Cardiac muscle cell (in vitro differentiated cells and primary cell): Measurements from ENCODE around the gene HBA1. TPM values are rescaled to one million over a fixed set of nuclear protein-coding genes. Genes with fewer than 3 reads are reported as not detected.
"Not testable (repeated sequence)": the region's sequence is repeated elsewhere in the genome, so short reads cannot be mapped to it uniquely, and the experiment has no call there.

Experiments
- DNase-seq, 2 donors: peaks; one replicate each; pipeline versions ENCODE4 v3.0.0 to v3.0.0-alpha.2; 2010 to 2017; ENCODE audit warnings: low read depth in 1 of 2, low spot score in 1 of 2
- H3K27ac ChIP-seq: fragments of 200-600 bp; sonication (generic); 2 replicates; pipeline ENCODE4 v1.5.1; 2016
- H3K27me3 ChIP-seq: fragments of 200-600 bp; sonication (generic); 2 replicates; pipeline ENCODE4 v1.6.0; 2016; ENCODE audit warnings: control low read depth
- H3K36me3 ChIP-seq: fragments of 200-600 bp; sonication (generic); 2 replicates; pipeline ENCODE4 v1.5.1; 2016; ENCODE audit warnings: control low read depth
- H3K4me1 ChIP-seq: fragments of 200-600 bp; sonication (generic); 2 replicates; pipeline ENCODE4 v1.8.1; 2017; ENCODE audit warnings: low read depth, mild to moderate bottlenecking, mixed run types
- H3K4me3 ChIP-seq: fragments of 200-600 bp; sonication (generic); 2 replicates; pipeline ENCODE4 v1.5.1; 2016; ENCODE audit warnings: mild to moderate bottlenecking
- H3K9me3 ChIP-seq: fragments of 200-600 bp; sonication (generic); 2 replicates; pipeline ENCODE4 v1.5.1; 2017; ENCODE audit warnings: low read depth, mild to moderate bottlenecking, control low read depth
- polyA plus RNA-seq: library from polyadenylated mRNA; unstranded; fragments of >200 nt; fragmentation: Nextera tagmentation; extraction: Ambion mirVana; gene quantifications from 2 replicates; pipeline ENCODE4 v1.2.1, GENCODE V29; 2016
- total RNA-seq: library from RNA; depleted of rRNA; stranded (reverse); fragments of >200 nt; gene quantifications from 2 replicates; pipeline ENCODE4 v1.2.3, GENCODE V29; 2016
- TF ChIP-seq, protein P1 (sequence below): IDR thresholded peaks from 2 replicates; pipeline ENCODE4 v1.5.1; 2012; ENCODE audit warnings: low read depth, mild to moderate bottlenecking, low read length

Gene HBA1
- total and polyA plus RNA-seq, 2 experiments from 2014 or later: 1.8 TPM; not detected in 1

DNA sequence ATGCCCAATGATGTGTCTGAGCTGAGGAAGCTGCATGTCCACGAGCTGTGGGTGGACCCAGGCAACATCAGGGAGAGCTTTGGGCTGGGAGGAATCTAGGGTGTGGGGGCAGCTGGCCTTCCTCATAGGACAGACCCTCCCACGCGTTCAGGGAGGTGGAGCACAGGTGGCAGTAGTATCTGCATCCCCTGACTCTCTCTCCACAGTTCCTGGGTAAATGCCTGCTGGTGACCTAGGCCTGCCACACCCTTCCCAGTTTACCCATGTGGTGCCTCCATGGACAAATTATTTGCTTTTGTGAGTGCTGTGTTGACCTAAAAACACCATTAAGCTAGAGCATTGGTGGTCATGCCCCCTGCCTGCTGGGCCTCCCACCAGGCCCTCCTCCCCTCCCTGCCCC, 7.5 kb upstream of the HBA1 start:
- no peak for DNase-seq
- no peaks in the 10 kb centered on the region for H3K9me3 ChIP-seq
- H3K4me1 ChIP-seq: peaks cover 12% of the 10 kb centered on the region
- TF ChIP-seq, protein P1, sequence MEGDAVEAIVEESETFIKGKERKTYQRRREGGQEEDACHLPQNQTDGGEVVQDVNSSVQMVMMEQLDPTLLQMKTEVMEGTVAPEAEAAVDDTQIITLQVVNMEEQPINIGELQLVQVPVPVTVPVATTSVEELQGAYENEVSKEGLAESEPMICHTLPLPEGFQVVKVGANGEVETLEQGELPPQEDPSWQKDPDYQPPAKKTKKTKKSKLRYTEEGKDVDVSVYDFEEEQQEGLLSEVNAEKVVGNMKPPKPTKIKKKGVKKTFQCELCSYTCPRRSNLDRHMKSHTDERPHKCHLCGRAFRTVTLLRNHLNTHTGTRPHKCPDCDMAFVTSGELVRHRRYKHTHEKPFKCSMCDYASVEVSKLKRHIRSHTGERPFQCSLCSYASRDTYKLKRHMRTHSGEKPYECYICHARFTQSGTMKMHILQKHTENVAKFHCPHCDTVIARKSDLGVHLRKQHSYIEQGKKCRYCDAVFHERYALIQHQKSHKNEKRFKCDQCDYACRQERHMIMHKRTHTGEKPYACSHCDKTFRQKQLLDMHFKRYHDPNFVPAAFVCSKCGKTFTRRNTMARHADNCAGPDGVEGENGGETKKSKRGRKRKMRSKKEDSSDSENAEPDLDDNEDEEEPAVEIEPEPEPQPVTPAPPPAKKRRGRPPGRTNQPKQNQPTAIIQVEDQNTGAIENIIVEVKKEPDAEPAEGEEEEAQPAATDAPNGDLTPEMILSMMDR: no peak
- no peak overlapping the region for H3K27ac ChIP-seq
- H3K27me3 ChIP-seq: peaks cover 78% of the 10 kb centered on the region
- H3K36me3 ChIP-seq: no peaks in the 10 kb centered on the region
- H3K4me3 ChIP-seq: no peak overlapping the region

DNA sequence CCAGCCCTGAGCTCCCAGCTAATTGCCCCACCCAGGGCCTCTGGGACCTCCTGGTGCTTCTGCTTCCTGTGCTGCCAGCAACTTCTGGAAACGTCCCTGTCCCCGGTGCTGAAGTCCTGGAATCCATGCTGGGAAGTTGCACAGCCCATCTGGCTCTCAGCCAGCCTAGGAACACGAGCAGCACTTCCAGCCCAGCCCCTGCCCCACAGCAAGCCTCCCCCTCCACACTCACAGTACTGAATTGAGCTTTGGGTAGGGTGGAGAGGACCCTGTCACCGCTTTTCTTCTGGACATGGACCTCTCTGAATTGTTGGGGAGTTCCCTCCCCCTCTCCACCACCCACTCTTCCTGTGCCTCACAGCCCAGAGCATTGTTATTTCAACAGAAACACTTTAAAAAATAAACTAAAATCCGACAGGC, 6.4 kb upstream of the HBA1 start:
- Histone ChIP-seq H3K4me1 (peaks cover 12% of the 10 kb centered on the region), H3K27me3 (peaks cover 85% of the 10 kb centered on the region)
- not testable (repeated sequence) for H3K36me3 ChIP-seq, H3K4me3 ChIP-seq, H3K9me3 ChIP-seq, H3K27ac ChIP-seq
- peak; percentile 29 to 52 for DNase-seq

DNA sequence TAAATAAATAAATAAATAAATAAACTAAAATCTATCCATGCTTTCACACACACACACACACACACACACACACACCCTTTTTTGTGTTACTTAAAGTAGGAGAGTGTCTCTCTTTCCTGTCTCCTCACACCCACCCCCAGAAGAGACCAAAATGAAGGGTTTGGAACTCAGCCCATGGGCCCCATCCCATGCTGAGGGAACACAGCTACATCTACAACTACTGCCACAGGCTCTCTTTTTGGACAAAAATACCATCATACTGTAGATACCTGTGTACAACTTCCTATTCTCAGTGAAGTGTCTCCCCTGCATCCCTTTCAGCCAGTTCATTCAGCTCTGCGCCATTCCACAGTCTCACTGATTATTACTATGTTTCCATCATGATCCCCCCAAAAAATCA, 5.7 kb upstream of the HBA1 start:
- Histone ChIP-seq H3K4me1 (peaks cover 7% of the 10 kb centered on the region), H3K27ac (no peak overlapping the region), H3K9me3 (no peaks in the 10 kb centered on the region), H3K36me3 (no peaks in the 10 kb centered on the region), H3K4me3 (no peak overlapping the region), H3K27me3 (peaks cover 85% of the 10 kb centered on the region)
- DNase-seq: no peak
- TF ChIP-seq, protein P1: no peak

DNA sequence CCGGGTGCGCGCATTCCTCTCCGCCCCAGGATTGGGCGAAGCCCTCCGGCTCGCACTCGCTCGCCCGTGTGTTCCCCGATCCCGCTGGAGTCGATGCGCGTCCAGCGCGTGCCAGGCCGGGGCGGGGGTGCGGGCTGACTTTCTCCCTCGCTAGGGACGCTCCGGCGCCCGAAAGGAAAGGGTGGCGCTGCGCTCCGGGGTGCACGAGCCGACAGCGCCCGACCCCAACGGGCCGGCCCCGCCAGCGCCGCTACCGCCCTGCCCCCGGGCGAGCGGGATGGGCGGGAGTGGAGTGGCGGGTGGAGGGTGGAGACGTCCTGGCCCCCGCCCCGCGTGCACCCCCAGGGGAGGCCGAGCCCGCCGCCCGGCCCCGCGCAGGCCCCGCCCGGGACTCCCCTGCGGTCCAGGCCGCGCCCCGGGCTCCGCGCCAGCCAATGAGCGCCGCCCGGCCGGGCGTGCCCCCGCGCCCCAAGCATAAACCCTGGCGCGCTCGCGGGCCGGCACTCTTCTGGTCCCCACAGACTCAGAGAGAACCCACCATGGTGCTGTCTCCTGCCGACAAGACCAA, 4.0 kb upstream of the HBA1 start, which contains the start of gene HBA2:
TSS of gene HBA2 (plus strand) at position 503 of the 568 bp plus-strand sequence. CDS start at position 540, 37 bp downstream.
- not testable (repeated sequence) for H3K36me3 ChIP-seq, H3K27ac ChIP-seq, H3K4me3 ChIP-seq, H3K4me1 ChIP-seq, H3K9me3 ChIP-seq, DNase-seq
- H3K27me3 ChIP-seq: peaks cover 81% of the 10 kb centered on the region

DNA sequence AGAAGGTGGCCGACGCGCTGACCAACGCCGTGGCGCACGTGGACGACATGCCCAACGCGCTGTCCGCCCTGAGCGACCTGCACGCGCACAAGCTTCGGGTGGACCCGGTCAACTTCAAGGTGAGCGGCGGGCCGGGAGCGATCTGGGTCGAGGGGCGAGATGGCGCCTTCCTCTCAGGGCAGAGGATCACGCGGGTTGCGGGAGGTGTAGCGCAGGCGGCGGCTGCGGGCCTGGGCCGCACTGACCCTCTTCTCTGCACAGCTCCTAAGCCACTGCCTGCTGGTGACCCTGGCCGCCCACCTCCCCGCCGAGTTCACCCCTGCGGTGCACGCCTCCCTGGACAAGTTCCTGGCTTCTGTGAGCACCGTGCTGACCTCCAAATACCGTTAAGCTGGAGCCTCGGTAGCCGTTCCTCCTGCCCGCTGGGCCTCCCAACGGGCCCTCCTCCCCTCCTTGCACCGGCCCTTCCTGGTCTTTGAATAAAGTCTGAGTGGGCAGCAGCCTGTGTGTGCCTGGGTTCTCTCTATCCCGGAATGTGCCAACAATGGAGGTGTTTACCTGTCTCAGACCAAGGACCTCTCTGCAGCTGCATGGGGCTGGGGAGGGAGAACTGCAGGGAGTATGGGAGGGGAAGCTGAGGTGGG, 3.1 kb upstream of the HBA1 start:
- not testable (repeated sequence) for H3K36me3 ChIP-seq, H3K4me3 ChIP-seq, DNase-seq, H3K27ac ChIP-seq, H3K4me1 ChIP-seq, H3K9me3 ChIP-seq
- peaks cover 81% of the 10 kb centered on the region for H3K27me3 ChIP-seq

DNA sequence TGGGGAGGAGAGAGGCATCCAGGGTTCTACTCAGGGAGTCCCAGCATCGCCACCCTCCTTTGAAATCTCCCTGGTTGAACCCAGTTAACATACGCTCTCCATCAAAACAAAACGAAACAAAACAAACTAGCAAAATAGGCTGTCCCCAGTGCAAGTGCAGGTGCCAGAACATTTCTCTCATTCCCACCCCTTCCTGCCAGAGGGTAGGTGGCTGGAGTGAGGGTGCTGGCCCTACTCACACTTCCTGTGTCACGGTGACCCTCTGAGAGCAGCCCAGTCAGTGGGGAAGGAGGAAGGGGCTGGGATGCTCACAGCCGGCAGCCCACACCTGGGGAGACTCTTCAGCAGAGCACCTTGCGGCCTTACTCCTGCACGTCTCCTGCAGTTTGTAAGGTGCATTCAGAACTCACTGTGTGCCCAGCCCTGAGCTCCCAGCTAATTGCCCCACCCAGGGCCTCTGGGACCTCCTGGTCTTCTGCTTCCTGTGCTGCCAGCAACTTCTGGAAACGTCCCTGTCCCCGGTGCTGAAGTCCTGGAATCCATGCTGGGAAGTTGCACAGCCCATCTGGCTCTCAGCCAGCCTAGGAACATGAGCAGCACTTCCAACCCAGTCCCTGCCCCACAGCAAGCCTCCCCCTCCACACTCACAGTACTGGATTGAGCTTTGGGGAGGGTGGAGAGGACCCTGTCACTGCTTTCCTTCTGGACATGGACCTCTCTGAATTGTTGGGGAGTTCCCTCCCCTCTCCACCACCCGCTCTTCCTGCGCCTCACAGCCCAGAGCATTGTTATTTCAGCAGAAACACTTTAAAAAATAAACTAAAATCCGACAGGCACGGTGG, 2.3 kb upstream of the HBA1 start:
- not testable (repeated sequence) for H3K36me3 ChIP-seq, H3K27ac ChIP-seq, H3K9me3 ChIP-seq, H3K4me1 ChIP-seq, H3K4me3 ChIP-seq
- peak; percentile 25 to 52 for DNase-seq
- peaks cover 81% of the 10 kb centered on the region for H3K27me3 ChIP-seq

DNA sequence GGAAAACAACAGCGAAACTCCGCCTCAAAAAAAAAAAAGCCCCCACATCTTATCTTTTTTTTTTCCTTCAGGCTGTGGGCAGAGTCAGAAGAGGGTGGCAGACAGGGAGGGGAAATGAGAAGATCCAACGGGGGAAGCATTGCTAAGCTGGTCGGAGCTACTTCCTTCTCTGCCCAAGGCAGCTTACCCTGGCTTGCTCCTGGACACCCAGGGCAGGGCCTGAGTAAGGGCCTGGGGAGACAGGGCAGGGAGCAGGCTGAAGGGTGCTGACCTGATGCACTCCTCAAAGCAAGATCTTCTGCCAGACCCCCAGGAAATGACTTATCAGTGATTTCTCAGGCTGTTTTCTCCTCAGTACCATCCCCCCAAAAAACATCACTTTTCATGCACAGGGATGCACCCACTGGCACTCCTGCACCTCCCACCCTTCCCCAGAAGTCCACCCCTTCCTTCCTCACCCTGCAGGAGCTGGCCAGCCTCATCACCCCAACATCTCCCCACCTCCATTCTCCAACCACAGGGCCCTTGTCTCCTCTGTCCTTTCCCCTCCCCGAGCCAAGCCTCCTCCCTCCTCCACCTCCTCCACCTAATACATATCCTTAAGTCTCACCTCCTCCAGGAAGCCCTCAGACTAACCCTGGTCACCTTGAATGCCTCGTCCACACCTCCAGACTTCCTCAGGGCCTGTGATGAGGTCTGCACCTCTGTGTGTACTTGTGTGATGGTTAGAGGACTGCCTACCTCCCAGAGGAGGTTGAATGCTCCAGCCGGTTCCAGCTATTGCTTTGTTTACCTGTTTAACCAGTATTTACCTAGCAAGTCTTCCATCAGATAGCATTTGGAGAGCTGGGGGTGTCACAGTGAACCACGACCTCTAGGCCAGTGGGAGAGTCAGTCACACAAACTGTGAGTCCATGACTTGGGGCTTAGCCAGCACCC, 1.2 kb upstream of the HBA1 start:
- peaks cover 82% of the 10 kb centered on the region for H3K27me3 ChIP-seq
- H3K4me1 ChIP-seq: no peaks in the 10 kb centered on the region
- H3K36me3 ChIP-seq: no peaks in the 10 kb centered on the region
- TF ChIP-seq, protein P1: no peak
- no peak overlapping the region for H3K27ac ChIP-seq
- no peak for DNase-seq
- no peaks in the 10 kb centered on the region for H3K9me3 ChIP-seq
- H3K4me3 ChIP-seq: no peak overlapping the region

DNA sequence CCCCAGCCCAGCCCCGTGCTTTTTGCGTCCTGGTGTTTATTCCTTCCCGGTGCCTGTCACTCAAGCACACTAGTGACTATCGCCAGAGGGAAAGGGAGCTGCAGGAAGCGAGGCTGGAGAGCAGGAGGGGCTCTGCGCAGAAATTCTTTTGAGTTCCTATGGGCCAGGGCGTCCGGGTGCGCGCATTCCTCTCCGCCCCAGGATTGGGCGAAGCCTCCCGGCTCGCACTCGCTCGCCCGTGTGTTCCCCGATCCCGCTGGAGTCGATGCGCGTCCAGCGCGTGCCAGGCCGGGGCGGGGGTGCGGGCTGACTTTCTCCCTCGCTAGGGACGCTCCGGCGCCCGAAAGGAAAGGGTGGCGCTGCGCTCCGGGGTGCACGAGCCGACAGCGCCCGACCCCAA, 474 bp upstream of the HBA1 start:
- peaks cover 75% of the 10 kb centered on the region for H3K27me3 ChIP-seq
- H3K27ac ChIP-seq, H3K4me1 ChIP-seq, DNase-seq, H3K36me3 ChIP-seq, H3K4me3 ChIP-seq, H3K9me3 ChIP-seq: not testable (repeated sequence)
